Cortex of kidney (tissue), 1 donor: ENCODE measurements around the gene LRCH1.

Experiments used
- DNase-seq: peaks from one replicate; lab custom pipeline; 2025; lab: John Stamatoyannopoulos, UW

LRCH1 gene

DNA sequence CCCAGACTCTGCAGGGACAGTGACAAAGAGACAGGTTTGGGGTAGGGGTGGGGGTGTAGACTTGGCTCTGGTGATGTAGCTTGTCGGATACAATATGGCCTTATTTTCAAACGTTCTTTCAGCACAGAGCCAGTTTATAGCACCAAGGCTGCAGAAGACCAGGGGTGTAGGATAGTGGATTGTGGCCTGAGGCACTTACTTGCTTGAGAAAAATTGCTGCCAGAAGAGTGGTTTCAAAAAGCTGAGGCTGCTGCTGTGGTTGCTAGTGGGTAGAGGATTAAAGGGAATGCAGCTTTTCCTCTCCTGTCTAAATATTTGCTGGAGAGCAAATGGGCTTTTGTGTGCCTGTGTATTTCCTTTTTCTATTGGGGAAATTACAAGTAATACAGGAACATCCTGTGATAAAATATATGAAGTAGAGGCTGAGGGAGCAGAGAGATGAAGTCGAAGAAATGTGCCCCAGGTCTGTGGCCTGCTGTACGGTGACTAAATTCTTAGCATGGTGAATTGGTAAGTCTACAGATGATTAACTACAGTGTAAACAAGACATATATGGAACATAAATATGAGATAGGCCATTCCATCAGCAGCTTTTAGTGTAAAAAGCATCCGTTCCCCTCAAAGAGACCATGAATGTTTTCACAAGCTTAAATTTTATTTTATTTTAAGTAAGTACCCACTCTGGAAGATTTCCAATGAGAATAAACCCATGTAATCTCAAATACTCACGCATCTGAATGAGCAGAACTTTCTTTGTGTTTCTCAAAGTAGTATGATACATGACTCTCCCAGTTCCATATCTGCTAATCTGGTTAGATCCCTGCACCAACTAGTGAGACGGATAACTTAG, 112.9 kb downstream of the LRCH1 start:
- DNase-seq = no peak

DNA sequence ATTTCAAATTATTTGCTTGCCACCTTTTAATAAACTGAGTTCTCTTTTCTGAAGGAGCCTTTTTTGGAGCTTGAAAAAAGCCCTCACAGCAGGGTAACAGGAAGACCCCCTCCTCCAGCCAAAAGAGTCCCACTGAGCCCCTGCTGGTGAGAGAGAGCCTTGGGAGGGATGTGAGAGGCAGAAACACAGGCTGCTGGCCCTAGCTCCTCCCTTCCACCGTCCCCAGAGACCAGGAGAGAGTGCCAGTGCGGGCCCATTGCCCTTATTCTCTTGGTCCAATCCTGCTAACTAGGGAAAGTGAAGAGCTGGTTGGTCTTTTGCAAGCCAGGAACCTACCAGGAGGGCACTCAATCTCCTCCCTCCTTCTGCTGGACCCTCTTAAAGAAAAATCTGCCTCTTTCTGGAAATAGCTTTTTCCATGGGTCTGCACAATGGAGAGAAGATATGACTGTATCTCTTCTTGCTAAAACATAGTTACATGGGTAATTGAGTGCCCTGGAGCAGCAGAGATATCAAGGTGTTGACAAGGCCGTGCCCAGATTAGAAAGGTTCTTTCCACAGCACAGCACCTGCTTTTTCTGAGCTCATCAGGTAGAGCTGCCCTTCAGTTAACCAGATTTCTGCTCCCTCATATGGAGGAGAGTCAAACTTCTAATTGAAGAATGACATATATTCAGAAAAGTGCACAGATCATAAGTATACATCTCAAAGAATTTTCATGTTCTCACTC, 113.9 kb downstream of the LRCH1 start:
- DNase-seq = no peak

DNA sequence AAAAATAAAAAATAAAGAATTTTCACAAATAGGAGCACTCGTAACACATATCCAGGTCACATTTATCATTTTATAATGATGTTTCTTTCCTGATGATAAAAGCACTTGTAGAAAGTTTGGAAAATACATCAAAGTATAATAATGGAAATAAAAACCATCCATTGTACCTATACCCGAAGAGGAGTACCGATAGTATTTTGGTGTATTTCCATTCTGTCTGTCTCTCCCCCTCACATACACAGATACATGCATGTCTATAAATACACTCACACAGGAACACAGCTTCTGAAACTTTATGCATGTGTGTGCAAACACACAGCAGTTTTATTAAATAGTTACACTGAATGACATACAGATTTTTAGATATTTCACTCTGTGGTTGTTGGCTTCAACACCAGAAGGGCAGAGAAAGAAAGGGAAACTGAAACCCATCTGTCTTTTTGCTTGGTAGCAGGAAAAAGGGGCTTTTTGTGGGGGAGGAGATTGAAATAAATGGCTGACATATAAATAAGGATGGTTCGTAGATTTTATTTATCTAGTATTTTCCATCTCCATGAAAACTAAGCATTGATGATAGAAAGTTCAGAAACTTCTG, 114.8 kb downstream of the LRCH1 start:
- DNase-seq = no peak

- DNase-seq = no peak
Measured at GRCh38 chr13:46668302-46668720, 115.3 kb downstream of the LRCH1 start.

DNA sequence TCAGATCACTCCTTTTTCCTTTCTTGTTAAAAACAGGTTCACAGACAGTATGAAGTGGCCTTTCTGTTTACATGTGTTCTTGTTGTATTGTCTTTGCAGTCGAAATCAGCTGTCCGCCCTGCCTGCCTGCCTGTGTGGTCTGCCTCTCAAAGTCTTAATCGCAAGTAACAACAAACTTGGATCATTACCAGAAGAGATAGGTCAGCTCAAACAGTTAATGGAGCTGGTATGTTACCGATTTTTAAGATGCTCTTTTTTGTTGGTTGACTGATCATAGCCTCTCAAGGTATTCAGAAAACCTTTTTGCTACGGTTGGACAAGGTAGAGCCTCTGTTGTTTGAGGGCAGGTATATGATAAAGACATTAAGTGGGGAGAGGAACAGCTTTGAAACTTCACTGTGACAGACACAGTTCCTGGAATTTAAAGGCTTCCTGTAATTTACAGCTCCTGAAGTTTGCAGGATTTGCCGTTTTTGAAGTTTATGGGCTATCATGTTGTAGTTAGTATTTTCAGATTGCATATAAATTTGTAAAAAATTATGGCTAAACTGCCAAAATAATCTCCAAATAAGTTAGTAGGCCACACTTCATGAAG, 116.1 kb downstream of the LRCH1 start:
- no peak for DNase-seq

DNA sequence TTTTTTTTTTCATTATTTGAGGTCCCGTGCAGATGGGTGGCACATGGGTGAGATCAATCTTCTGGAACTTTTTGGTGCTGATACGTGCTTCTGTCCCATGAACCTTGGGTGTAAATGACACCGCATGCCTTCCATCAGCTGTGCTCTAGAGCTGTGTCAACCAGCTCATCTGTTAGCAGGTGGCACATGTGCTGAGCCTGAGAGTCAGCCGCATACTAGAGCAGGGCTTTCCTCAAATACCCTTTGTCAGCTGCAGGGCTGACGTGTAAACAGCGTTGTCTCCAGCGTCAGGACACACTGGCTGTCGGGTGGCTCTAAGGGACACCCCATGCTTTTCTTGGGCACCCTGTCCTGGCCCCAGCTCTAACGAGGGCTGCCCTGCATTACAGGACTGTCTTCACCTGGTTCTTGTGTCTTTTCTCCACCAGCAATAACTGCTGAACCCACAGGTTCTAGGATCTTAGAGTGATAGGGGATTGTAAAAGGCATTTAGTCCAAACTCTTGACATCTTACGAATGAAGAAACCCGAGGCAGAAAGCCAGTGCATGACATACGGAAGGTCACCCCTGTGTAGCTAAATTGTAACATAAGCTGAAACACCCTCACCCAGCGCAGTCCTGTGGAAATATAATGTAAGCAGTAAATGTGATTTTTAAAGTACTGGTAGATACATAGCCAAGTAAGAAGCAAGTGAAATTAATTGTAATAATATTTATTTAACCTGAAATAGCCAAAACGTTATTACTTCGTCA, 119.5 kb downstream of the LRCH1 start:
- no peak for DNase-seq

DNA sequence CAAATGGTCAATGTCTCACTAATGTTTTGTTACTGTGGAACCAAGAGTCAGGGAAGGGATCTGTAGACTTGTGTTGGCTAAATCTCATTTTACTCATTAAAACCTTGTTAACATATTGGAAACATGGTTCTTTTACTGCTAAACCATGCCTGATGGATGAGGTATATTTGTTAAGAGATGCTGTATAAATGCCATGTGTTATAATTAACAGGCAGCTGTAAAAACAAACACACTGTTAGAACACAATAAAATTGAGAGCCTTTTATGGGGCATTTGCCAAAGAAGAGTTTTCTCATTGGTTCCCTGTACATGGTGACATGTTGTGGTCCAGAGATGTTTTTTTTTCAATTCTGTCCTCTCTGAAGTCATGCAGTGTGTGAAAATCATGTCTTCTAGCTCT, 122.0 kb downstream of the LRCH1 start:
- no peak for DNase-seq

- no peak for DNase-seq
Measured at GRCh38 chr13:46676378-46676725, 123.4 kb downstream of the LRCH1 start.

DNA sequence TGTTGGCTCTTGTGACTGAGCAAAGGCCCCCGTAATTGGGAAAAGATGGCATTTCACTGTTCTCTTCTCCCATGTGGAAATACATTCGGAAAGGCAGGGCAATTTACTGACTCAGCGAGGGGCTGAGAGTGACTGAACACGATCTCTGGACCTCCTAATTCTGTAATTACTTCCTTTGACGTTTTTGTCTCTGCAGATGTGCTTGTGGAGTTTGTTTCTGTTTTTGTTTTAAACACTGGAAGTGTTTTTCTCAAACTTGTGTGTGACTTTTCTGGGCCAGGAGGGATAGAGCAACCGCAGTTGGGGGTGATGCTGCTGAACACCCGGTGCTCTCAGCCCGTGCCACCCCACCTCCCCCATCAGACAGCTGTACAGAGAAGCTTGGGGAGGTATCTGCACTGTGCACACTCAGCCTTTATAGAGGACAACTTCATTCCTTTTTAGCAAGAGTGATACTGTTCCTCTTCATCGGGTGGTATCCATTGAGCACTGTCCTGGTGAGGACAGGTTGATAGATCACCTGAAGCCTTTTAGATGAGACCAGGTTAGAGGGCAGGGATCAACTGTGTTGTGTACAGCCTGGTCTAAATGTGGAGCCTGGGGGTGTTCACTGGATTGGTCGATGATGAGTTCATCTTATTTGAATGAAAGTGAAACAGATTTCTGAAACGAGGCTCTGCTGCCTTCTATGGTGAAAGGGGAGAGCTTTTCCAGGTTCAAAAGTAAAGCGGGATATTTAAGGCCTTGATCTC, 126.6 kb downstream of the LRCH1 start:
- DNase-seq = no peak

DNA sequence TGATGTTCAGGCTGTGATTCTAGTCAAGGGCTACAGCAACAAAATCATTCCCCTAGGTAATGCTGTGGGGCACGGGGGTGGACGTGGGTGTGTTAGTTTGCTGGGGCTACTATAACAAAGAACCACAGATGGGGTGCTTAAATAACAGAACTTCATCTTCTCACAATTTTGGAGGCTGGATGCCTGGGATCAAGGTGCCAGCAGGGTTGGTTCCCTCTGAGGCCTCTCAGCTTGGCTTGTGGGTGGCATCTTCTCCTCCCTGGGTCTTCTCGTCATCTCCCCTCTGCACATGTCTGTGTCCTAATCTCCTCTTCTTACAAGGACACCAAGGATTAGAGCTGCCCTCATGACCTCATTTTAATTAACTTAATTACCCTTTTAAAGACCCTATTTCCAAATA, 129.0 kb downstream of the LRCH1 start:
- no peak for DNase-seq

DNA sequence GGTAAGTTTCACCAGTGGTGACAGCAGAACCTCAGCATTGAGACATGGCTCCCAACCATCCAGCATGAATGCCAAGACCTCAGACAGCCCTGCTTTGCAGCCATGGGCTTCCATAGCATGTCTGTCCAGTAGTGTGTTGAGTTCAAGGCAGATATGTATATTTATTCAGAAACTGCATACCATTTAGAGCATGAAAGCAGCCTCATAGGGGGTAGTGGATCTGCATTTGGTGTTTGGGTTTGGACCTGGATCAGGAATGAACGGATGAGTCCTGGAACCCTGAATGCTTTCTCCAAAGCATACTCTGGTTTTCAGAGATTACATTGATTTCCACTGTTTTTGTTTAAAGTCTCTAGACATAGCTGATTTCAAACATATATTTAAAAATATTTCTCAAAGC, 129.7 kb downstream of the LRCH1 start:
- DNase-seq = no peak

GRCh38 chr13:46683676-46684260, 130.8 kb downstream of the LRCH1 start:
- DNase-seq = no peak

DNA sequence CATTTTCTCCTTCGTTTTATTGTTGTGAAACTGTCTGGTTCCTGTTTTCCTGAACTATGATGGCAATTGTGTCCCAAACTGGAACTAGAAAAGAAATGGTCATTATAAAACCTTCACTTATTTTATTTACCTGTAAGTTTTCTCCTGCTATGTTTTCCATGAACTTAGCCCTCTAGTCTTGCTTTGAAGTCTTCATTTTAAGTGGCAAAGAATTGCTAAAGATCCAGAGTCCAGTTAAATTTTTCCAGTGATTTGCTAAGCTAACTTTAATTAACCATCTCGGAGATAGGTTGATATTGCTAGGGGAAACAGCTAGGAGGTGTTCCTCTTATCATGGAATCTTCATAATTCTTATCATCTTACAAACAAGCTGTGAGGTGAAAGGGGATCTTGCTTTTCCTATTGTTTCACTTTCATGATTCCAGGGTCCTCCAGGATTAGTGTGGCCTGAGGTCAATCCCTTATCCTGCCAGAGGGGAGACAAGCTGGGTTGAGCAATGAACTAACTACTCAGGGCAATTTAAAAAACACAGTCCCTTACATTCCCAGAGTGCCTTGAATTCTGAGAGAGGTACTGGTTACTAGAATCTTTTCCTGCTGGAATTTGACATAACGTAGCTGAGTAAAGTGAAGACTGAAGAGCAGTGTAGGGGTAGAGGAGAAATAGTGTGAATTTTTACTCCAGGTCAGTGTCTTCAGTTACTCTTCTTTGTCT, 131.5 kb downstream of the LRCH1 start:
- no peak for DNase-seq

GRCh38 chr13:46685006-46685730, 132.2 kb downstream of the LRCH1 start:
- DNase-seq = no peak

DNA sequence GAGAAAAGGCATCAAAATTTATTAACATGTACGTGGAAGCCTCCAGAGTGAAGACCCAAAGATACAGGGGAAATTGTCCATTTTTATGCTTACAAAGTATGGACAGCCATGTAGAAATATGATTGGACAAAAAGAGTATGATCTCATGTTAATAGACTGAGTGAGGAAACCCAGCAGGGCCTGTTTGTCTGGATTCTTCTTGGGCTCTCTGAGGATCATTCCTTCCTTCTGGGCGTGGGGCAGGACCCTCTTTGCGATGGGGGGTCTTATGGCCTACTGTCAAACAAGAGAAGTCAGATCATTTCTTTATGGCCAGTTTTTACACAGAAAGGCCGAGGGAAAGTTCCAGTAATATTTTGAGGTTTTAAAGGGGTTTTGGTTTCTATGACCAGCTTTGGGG, 133.2 kb downstream of the LRCH1 start:
- no peak for DNase-seq

DNA sequence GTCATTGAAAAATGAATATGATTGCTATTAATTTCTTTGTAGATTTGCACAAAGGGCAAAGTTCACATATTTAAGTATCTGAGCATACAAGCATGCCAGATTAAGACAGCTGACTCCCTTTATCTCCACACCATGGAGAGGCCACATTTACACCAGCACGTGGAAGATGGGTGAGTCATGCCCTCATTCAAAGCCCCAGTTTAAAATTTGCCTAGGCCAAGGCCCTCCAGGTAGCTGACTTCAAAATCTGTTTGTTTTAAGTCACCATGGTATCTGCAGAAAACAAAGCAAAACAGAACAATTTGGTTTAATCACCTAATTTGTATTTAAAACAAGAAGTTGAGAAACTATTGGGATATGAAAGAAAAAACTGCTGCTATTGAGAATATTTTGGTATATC, 134.8 kb downstream of the LRCH1 start:
- no peak for DNase-seq

DNA sequence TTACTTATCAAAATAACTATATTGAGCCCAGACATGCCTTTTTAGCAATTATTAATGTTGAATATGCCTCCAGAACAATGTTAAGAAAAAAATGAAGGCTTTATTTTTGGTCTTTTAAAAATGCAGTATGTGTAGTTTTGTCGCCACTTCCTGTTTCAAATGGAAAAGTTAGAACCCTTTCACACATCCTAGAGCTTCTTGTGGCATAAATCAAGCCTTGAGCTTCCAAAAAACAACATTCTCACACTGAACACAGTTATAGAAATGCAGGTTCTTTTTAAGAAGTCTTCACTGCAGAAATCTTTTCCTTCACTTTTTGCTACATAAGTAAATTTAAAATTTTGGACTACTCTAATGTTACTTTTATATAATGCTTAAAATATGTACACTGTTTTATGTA, 135.3 kb downstream of the LRCH1 start:
- DNase-seq = no peak

- no peak for DNase-seq
Measured at GRCh38 chr13:46698014-46698413, 145.0 kb downstream of the LRCH1 start.

DNA sequence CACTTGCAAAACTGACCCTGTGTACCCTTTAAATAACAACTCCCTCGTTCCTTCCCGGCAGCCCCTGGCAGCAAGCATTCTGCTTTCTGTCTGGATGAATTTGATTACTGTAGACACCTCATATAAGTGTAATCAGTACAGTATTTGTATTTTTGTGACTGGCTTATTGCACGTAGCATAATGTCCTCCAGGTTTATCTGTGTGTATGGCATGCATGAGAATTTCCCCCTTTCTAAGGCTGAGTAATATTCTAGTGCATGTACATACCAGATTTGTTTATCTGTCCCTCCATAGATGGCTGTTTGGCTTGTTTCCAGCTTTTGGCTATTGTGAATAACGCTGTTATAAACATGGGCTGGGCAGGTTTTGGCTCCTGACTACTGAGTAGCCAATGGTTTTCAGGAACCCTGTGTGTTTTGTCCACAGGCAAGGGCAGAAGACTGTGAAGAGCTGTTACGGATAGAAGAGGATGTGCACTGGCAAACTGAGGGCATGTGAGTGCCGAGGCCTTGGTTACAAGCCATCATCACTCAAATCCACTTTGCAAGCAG, 146.0 kb downstream of the LRCH1 start:
- DNase-seq = no peak
